Measurements from ENCODE around the gene KHDC3L. TPM values are rescaled to one million over a fixed set of nuclear protein-coding genes. Genes with fewer than 3 reads are reported as not detected.

The KHDC3L gene
- total and polyA plus RNA-seq, 2 of the 4 experiments (the other 2 are of a cell fraction): not detected

DNA sequence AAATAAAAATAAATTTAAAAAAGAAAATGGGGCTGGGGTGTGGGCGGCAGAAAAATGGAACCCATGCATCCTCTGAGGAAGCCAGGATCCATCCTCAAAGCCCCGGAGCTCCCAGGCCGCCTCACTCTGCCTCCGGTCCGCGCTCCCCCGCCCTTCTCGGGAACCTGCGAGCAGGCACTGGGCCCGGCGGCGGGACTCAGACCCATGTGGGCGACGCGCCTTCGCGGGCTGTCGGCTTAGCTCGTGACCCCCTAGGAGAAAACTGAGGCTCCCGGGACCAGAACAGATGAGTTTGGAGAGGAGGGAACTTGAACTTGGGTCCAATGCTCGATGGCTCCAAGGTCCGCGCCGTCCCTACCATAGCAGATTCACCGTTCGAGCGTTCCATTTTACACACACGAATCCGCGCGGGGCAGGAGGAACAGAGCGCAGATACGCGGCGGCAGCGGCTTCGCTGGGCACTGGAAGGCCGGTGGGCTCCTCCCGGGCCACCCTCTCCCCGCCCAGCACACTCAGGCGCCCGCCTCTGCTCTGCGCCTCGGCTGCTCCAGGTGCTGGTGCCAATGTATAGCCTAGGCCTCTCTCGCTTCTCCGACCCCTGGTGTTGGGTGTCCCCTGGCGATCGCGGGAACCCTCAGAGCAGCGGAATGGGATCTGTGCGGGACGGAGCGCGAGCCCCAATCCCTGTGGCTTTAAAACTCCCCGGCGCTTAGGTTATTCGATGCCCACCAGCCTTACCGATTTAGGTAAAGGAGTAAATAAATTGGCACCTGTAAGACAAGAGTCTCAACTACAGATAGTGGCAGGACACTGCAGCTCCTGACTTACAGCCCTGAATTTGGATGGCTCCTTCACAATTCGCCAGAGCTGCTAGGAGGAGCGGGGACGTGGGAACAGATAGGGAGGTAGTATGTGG, 47.6 kb upstream of the KHDC3L start:
- DNase-seq: no peak
- Histone ChIP-seq H3K79me1 (ENCODE audit: low read depth in 1 of 2, low read length in 2 of 2) (peaks cover 0 to 2% of the 10 kb centered on the region in 2 experiments; a peak in 2 of 4 replicates), H2AK9ac (replicated peaks; ENCODE audit: low read depth, low read length, poor library complexity) (no peak overlapping the region), H4K91ac (ENCODE audit: insufficient read depth, low read depth, low read length) (no peak overlapping the region), H2BK5ac (ENCODE audit: low read depth, low read length, poor library complexity, severe bottlenecking) (no peak overlapping the region), H2AFZ (replicated peaks; ENCODE audit: low read length, poor library complexity) (peak overlapping the region; percentile 86), H2BK120ac (ENCODE audit: low read depth, low read length) (no peak overlapping the region), H3K4me2 (ENCODE audit: low read depth, low read length) (peak overlapping the region; percentile 34; the same call in 1 of the 2 replicates), H2BK20ac (ENCODE audit: low read depth, low read length) (no peak overlapping the region), H2AK5ac (ENCODE audit: low read depth, low read length) (no peak overlapping the region), H3K9me3 (ENCODE audit: control insufficient read depth, insufficient read depth, low read length) (peaks cover 6% of the 10 kb centered on the region; the same call in 1 of the 2 replicates), H3K9ac (ENCODE audit: low read depth, low read length) (no peak overlapping the region), H3K4ac (ENCODE audit: low read depth, low read length) (no peak overlapping the region), H3K23ac (ENCODE audit: low read depth, low read length) (no peak overlapping the region), H4K5ac (ENCODE audit: low read depth, low read length) (no peak overlapping the region), H3K14ac (replicated peaks; ENCODE audit: low read depth, low read length) (no peak overlapping the region), H3K4me3 (ENCODE audit: insufficient read depth, low read depth, low read length) (no peak overlapping the region), H4K8ac (ENCODE audit: low read depth in 2 of 2, low read length in 2 of 2) (no peak overlapping the region), H3K27ac (ENCODE audit: insufficient read depth, low read length) (no peak overlapping the region), H2BK15ac (ENCODE audit: low read depth, low read length) (no peak overlapping the region), H3K18ac (ENCODE audit: low read depth, low read length) (no peak overlapping the region), H3K27me3 (ENCODE audit: control insufficient read depth, insufficient read depth, low read length) (peaks cover 9% of the 10 kb centered on the region; the same call in 1 of the 2 replicates), H3K4me1 (ENCODE audit: control insufficient read depth, insufficient read depth, low read length) (no peaks in the 10 kb centered on the region), H3K36me3 (ENCODE audit: control insufficient read depth, insufficient read depth, low read length) (no peaks in the 10 kb centered on the region), H3K56ac (ENCODE audit: extremely low read depth, insufficient read depth, low read length) (no peak overlapping the region), H3K9me1 (ENCODE audit: insufficient read depth, low read length) (no peaks in the 10 kb centered on the region), H4K20me1 (ENCODE audit: insufficient read depth, low read length) (no peaks in the 10 kb centered on the region)
- 30% methylated on average over 22 of the region's 61 CpGs; no CpG with 5 or more reads in 1 of the 2 experiments for WGBS, 2 experiments (ENCODE audit: extremely low coverage in 2 of 2, insufficient read length in 1 of 2)
- intact Hi-C loops (cut with micrococcal nuclease): no loop called here
- POLR2A ChIA-PET (ENCODE audit: unreplicated experiment): no interaction called here
- in situ Hi-C loops (cut with MboI; ENCODE audit: low sequenced_read_pairs): no loop called here
- TF ChIP-seq FOS (IDR thresholded peaks at IDR 0.05; ENCODE audit: low read depth, low read length) (no peak), MAFK (IDR thresholded peaks at IDR 0.05; ENCODE audit: low read depth, low read length) (no peak), POLR2A (IDR thresholded peaks at IDR 0.05; ENCODE audit: low read depth, low read length) (no peak), CHD1 (IDR thresholded peaks at IDR 0.05; ENCODE audit: low read depth, low read length) (no peak), RCOR1 (IDR thresholded peaks at IDR 0.05; ENCODE audit: insufficient replicate concordance, low read length) (no peak)
- TF ChIP-seq, protein P1, sequence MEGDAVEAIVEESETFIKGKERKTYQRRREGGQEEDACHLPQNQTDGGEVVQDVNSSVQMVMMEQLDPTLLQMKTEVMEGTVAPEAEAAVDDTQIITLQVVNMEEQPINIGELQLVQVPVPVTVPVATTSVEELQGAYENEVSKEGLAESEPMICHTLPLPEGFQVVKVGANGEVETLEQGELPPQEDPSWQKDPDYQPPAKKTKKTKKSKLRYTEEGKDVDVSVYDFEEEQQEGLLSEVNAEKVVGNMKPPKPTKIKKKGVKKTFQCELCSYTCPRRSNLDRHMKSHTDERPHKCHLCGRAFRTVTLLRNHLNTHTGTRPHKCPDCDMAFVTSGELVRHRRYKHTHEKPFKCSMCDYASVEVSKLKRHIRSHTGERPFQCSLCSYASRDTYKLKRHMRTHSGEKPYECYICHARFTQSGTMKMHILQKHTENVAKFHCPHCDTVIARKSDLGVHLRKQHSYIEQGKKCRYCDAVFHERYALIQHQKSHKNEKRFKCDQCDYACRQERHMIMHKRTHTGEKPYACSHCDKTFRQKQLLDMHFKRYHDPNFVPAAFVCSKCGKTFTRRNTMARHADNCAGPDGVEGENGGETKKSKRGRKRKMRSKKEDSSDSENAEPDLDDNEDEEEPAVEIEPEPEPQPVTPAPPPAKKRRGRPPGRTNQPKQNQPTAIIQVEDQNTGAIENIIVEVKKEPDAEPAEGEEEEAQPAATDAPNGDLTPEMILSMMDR (conservative IDR thresholded peaks at IDR 0.05; ENCODE audit: low read depth, low read length): no peak
- TF ChIP-seq, protein P2, sequence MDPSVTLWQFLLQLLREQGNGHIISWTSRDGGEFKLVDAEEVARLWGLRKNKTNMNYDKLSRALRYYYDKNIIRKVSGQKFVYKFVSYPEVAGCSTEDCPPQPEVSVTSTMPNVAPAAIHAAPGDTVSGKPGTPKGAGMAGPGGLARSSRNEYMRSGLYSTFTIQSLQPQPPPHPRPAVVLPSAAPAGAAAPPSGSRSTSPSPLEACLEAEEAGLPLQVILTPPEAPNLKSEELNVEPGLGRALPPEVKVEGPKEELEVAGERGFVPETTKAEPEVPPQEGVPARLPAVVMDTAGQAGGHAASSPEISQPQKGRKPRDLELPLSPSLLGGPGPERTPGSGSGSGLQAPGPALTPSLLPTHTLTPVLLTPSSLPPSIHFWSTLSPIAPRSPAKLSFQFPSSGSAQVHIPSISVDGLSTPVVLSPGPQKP (IDR thresholded peaks at IDR 0.05; ENCODE audit: borderline replicate concordance, low read depth, low read length): no peak
- no peak for ATAC-seq (ENCODE audit: low read depth)
- CTCF ChIA-PET: no interaction called here
- no TSS peak for BruUV-seq (replicated peaks)
- dilution Hi-C loops (cut with HindIII; ENCODE audit: low sequenced_read_pairs, unreplicated experiment): no loop called here
